T-helper 1 cell treated with Interleukin-12 subunit alpha and Interleukin-12 subunit beta and Interleukin-4 antibody, amounts not matched to agents 30 ng/mL and 1 ng/mL, for 36 hours (primary cell): ENCODE measurements around the gene NOX5. TPM values are rescaled to one million over a fixed set of nuclear protein-coding genes. Genes with fewer than 3 reads are reported as not detected.

ENCODE experiments used
- intact Hi-C: fragments of 100-400 bp; cut with micrococcal nuclease; formaldehyde crosslinking; loops from one replicate; pipeline ENCODE4 v1.15.1; 2024
- total RNA-seq: library from RNA; stranded (reverse); gene quantifications from 2 replicates; pipeline ENCODE4 v1.2.3, GENCODE V29; 2022

Gene NOX5
- total RNA-seq, 1 donor from 2014 or later = 0.02 TPM

- intact Hi-C loops = no loop called here
Measured at GRCh38 chr15:69096626-69097025, 82.1 kb downstream of the NOX5 start.

- intact Hi-C loops = no loop called here
Measured at GRCh38 chr15:69098771-69099170, 84.3 kb downstream of the NOX5 start.

- intact Hi-C loops = no loop called here
Measured at GRCh38 chr15:69099941-69100340, 85.4 kb downstream of the NOX5 start.

GRCh38 chr15:69100821-69101220 is 86.3 kb downstream of the NOX5 start:
- intact Hi-C loops = no loop called here

- intact Hi-C loops = no loop called here
Measured at GRCh38 chr15:69104050-69104750, 89.7 kb downstream of the NOX5 start.

- intact Hi-C loops = no loop called here
Measured at GRCh38 chr15:69105451-69105985, 91.0 kb downstream of the NOX5 start.

GRCh38 chr15:69107025-69107620 is 92.6 kb downstream of the NOX5 start:
- intact Hi-C loops = no loop called here

Other genes starting within 250 kb of the NOX5 start
- gene ANP32A, start 193.8 kb upstream of the NOX5 start, total RNA-seq = 302 and 303 TPM in 2 replicates
- 0.56 and 1.5 TPM in 2 replicates for gene SPESP1, start 84.2 kb upstream of the NOX5 start, total RNA-seq
- gene GLCE, start 145.9 kb downstream of the NOX5 start, total RNA-seq = 2.3 and 2.6 TPM in 2 replicates